Spinal cord (tissue), 10 donors: ENCODE data around the gene PPFIBP1. TPM values are rescaled to one million over a fixed set of nuclear protein-coding genes. Genes with fewer than 3 reads are reported as not detected.
"Not testable (repeated sequence)": the region's sequence is repeated elsewhere in the genome, so short reads cannot be mapped to it uniquely, and the experiment has no call there.

Experiments used
- DNase-seq, 6 donors: peaks; one replicate each; pipeline versions ENCODE4 v3.0.0 to v3.0.0-alpha.2; 2013 to 2015; ENCODE audit warnings: low spot score in 6 of 6, low read depth in 4 of 6
- H3K27ac ChIP-seq: one replicate; pipeline ENCODE4 v1.5.1; 2013; ENCODE audit warnings: low read depth, low read length, control low read depth
- H3K27me3 ChIP-seq: one replicate; pipeline ENCODE4 v1.6.1; 2013; ENCODE audit warnings: low read length; ENCODE audit not compliant: control insufficient read depth, insufficient read depth
- H3K36me3 ChIP-seq: one replicate; pipeline ENCODE4 v1.6.1; 2013; ENCODE audit warnings: low read length; ENCODE audit not compliant: control insufficient read depth, insufficient read depth
- H3K4me1 ChIP-seq: one replicate; pipeline ENCODE4 v1.6.1; 2013; ENCODE audit warnings: low read length; ENCODE audit not compliant: control insufficient read depth, insufficient read depth
- H3K4me3 ChIP-seq: one replicate; pipeline ENCODE4 v1.5.1; 2013; ENCODE audit warnings: low read depth, low read length, control low read depth
- H3K9me3 ChIP-seq: one replicate; pipeline ENCODE4 v1.6.1; 2013; ENCODE audit warnings: low read length; ENCODE audit not compliant: control insufficient read depth, insufficient read depth
- WGBS: methylation state at CpG from one replicate; pipeline ENCODE4 v1.1.5; 2013; ENCODE audit warnings: missing lambda C conversion rate; ENCODE audit not compliant: insufficient coverage; 5-methylcytosine and 5-hydroxymethylcytosine counted together
- polyA plus RNA-seq, 2 donors: library from polyadenylated mRNA; unstranded; fragments of 120-200 nt; gene quantifications; one replicate each; pipeline ENCODE4 v1.2.1, GENCODE V29; 2013; ENCODE audit not compliant: insufficient read length in 2 of 2
- total RNA-seq, 2 donors: library from RNA; depleted of rRNA in 1 of 2; stranded (reverse); fragments of 120-200 nt in 1 of 2; fragments of >200 nt in 1 of 2; gene quantifications; one replicate each; pipeline versions ENCODE4 v1.2.3 to v1.2.4, GENCODE V29; 2013 to 2014
- donor health status: healthy.

PPFIBP1 gene
- total and polyA plus RNA-seq, 4 donors, result 30.2 to 246 (median 83.7) TPM

DNA sequence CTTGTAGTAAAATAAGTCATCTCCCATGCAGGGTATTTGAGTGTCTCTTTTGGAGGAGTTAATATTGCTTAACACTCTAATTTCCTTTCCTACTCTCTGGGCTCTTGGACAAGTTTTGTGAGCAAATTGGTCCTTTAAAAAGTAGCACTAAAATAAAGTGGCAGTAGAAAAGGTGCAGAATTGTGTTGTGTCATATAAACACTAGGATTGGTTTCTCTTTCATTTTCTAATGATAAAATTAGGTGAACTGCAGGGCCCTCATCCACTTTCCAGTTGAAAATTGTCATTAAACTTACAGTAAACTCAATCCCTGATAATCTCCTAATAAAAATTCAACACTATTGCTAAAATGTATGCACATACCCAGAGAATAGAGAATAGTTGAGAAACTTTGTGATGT lies 129.7 kb downstream of the PPFIBP1 start:
- Histone ChIP-seq H3K4me1 (no peaks in the 10 kb centered on the region), H3K27me3 (no peaks in the 10 kb centered on the region), H3K36me3 (no peaks in the 10 kb centered on the region), H3K4me3 (no peak overlapping the region), H3K27ac (no peak overlapping the region), H3K9me3 (no peaks in the 10 kb centered on the region)
- no peak for DNase-seq

DNA sequence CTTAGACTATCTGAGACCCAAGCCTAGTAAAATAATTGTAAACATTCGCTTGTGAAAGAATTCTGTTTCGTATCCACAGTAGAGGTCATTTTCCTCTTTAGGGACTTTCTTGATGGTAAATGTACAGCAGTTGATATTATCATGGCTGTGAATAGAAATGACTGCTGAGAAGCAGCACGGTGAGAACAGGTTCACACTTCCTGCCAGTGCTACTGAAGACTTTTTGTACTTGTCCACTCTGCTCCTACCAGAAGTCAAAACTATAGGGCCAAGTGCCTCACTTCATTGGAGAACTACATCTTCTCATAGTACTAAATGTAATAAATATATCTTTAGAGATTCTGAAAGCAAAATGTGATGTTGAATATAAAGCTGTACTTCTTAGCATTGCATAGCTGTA lies 131.5 kb downstream of the PPFIBP1 start:
- H3K4me3 ChIP-seq, H3K27me3 ChIP-seq, H3K27ac ChIP-seq, H3K9me3 ChIP-seq, DNase-seq, H3K36me3 ChIP-seq, H3K4me1 ChIP-seq: not testable (repeated sequence)
- no CpG with 5 or more reads among the region's 3 CpGs for WGBS

DNA sequence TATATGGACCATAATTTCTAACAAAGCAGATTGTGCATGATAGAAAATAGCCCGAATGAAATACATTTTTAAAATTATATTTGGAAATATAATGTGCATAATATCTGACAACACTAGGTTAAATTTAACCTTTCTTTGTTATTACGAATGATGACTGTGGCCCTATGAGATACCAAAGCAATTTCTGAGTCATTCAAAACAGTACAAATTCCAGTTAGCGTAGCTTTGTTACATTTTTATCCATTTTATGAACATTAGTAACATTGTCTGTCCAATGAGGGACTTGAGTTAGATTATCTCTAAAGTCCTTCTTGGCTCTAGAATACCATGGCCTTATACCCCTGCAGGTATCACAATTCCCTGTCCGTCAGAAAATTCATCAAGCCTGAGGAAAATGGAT lies 133.3 kb downstream of the PPFIBP1 start:
- no peaks in the 10 kb centered on the region for H3K4me1 ChIP-seq
- no CpG with 5 or more reads among the region's 4 CpGs for WGBS

DNA sequence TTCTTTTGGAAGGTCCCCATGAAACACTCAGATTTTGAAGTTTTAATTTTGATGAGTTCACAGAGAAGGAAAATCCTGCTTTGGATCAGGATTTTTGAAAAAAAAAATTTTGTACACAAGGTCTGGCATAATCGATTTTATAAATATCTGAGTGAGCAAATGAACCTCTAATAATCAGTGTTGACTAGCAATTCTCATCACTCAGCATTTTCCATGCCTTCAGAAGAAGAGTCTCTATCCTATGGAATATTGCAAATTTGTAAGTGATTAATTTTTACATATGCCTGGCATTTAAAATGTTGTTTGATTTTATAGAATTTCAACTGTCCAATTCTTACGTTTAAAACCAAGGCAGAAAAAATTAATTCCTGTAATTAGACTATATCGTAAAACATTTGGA lies 141.7 kb downstream of the PPFIBP1 start:
- H3K36me3 ChIP-seq, result peaks cover 14% of the 10 kb centered on the region
- no peaks in the 10 kb centered on the region for H3K4me1 ChIP-seq
- no peak overlapping the region for H3K4me3 ChIP-seq
- H3K27ac ChIP-seq, result no peak overlapping the region
- no CpG with 5 or more reads among the region's 3 CpGs for WGBS
- no peaks in the 10 kb centered on the region for H3K27me3 ChIP-seq
- DNase-seq, result no peak
- H3K9me3 ChIP-seq, result no peaks in the 10 kb centered on the region

More for the DNA sequence above, 133.3 kb downstream of the PPFIBP1 start:
- Histone ChIP-seq H3K4me3 (no peak overlapping the region), H3K9me3 (no peaks in the 10 kb centered on the region), H3K36me3 (no peaks in the 10 kb centered on the region), H3K27me3 (no peaks in the 10 kb centered on the region), H3K27ac (no peak overlapping the region)
- no peak for DNase-seq

DNA sequence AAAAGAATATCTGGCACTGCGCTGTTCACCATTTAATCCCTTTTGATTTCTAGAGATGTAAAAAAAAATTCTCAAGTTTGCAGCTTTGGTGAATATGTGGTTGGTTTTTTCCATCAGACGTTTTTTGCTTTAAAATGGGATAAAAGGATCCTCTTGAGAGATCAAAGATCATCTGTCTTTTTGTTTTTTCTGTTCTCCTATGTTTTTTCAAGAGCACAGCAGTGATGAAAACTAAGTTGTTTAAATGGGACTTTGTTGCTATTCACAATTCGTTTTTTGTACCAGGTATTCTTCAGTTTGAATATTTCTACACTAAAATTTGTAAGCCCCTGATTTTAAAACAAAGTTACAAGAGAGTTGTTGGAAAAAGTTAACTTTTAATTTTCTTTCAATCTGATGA lies 142.5 kb downstream of the PPFIBP1 start:
- WGBS, result no CpG with 5 or more reads among the region's 3 CpGs
- Histone ChIP-seq H3K36me3 (peaks cover 14% of the 10 kb centered on the region), H3K4me3 (no peak overlapping the region), H3K27me3 (no peaks in the 10 kb centered on the region), H3K9me3 (no peaks in the 10 kb centered on the region), H3K27ac (no peak overlapping the region), H3K4me1 (no peaks in the 10 kb centered on the region)
- no peak for DNase-seq

DNA sequence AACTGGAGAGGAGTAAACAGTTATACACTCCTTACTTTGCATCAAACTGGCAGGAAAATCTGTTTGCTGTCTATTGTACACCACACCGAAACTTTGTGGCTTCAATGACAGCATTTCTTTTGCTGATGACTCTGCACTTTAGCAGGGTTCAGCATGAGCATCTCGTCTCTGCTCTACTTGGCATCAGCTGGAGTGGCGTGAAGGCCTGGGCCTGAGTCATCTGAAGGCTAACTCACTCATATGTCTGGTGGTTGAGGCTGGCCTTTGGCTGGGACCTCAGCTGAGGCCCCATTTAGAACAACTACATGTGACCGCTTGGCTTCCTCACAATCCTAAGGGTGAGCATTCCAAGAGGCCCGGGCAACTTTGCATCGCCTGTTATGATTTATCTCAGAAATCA lies 143.5 kb downstream of the PPFIBP1 start:
- DNase-seq, result no peak
- no peaks in the 10 kb centered on the region for H3K27me3 ChIP-seq
- 92% methylated on average over 6 of the region's 6 CpGs for WGBS

DNA sequence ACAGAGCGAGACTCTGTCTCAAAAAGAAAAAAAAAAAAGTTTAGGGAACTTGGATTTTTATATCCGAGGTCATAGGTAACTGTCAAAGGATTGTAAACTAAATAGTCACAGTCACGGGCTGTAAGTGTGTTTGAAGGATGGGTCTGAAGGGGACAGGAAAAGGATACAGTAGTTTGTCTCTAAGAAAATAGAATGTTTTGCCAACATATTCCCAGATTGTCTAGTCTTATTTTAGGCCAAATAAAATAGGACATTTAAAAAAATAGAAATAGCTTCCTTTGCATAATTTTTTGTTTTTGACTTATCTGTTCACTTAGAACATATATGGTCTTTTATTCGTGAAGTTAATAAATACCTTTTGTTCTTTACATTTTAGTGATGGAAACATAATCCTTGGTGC lies 148.0 kb downstream of the PPFIBP1 start:
- no CpG with 5 or more reads among the region's 4 CpGs for WGBS
- H3K27ac ChIP-seq, result no peak overlapping the region
- H3K9me3 ChIP-seq, result no peaks in the 10 kb centered on the region
- H3K4me1 ChIP-seq, result no peaks in the 10 kb centered on the region
- H3K4me3 ChIP-seq, result no peak overlapping the region
- peaks cover 5% of the 10 kb centered on the region for H3K36me3 ChIP-seq
- H3K27me3 ChIP-seq, result no peaks in the 10 kb centered on the region
- no peak for DNase-seq

More for the DNA sequence above, 143.5 kb downstream of the PPFIBP1 start:
- peaks cover 14% of the 10 kb centered on the region for H3K36me3 ChIP-seq
- H3K9me3 ChIP-seq, result no peaks in the 10 kb centered on the region
- no peaks in the 10 kb centered on the region for H3K4me1 ChIP-seq
- H3K27ac ChIP-seq, result no peak overlapping the region
- no peak overlapping the region for H3K4me3 ChIP-seq

DNA sequence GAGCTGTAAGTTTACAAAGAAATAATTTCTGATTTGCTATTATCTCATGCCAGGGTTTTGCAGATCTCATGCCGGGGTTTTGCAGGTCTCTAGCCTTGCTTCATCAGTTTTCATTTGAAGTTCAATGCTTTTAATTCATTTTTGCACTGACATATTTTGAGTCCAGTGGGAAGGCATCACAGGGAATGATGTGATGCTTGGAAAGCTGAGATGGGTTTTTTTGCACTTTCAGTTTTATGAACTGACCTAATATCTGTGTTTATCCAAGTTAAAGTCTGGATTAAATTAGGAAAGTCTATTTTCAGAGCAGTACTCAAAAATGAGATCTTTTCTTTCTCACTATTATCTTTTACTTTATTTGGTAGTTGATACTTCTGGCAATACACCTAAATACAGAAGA lies 148.6 kb downstream of the PPFIBP1 start:
- Histone ChIP-seq H3K27ac (no peak overlapping the region), H3K27me3 (no peaks in the 10 kb centered on the region), H3K4me3 (no peak overlapping the region), H3K9me3 (no peaks in the 10 kb centered on the region), H3K4me1 (no peaks in the 10 kb centered on the region), H3K36me3 (peaks cover 3% of the 10 kb centered on the region)
- 75% methylated on average over 1 of the region's 1 CpG for WGBS
- peak in 1 of 6 donors; percentile 8 for DNase-seq

DNA sequence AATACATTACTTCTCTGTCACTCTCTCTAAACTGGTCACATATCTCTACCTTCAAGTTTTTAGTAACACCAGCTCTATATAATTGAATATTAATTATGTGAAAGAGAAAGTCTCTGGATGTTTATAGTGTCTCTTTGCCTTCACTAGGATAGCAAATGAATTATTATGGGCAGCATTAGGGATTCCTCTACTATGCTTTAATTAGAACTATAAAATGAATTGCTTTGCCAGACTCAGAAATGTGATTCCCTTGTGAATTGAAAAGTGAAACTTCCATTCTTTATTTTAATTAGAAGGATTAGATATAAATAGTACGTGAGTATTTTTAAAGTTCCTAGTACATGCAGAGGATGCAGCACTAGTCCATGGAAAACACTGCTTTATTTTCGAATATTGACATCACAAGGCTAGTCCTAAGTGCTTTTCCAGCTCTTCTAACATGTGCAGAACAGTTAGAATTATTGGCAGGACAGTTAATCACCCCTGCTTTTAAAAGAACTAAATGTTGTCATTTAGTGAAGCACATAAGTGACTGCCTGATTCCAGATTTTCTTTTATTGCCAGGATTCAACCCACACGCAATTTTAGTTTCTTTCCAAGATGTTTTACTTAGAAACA lies 149.2 kb downstream of the PPFIBP1 start:
- WGBS, result no CpG with 5 or more reads among the region's 3 CpGs
- no peak overlapping the region for H3K27ac ChIP-seq
- no peaks in the 10 kb centered on the region for H3K36me3 ChIP-seq
- H3K4me1 ChIP-seq, result no peaks in the 10 kb centered on the region
- no peak overlapping the region for H3K4me3 ChIP-seq
- H3K9me3 ChIP-seq, result no peaks in the 10 kb centered on the region
- no peaks in the 10 kb centered on the region for H3K27me3 ChIP-seq
- DNase-seq, result peak in 1 of 6 donors; percentile 7

DNA sequence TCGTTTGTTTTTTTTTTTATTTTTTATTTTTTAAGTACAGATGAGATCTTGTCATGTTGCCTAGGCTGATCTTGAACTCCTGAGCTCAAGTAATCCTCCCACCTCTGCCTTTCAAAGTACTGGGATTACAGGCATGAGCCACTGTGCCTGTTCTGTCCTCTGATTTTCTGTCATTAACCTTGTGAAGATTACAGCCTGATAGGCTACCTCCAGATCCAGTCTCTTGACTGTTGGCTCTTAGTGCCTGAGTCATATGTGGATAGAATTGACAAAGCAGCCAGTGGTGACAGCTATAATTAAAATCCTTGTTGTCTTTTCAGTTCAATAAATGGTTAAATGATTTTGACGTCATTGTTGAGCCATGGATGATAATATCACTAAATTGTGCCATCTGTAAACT lies 151.0 kb downstream of the PPFIBP1 start:
- no CpG with 5 or more reads among the region's 2 CpGs for WGBS
- H3K27me3 ChIP-seq, result no peaks in the 10 kb centered on the region

More for the DNA sequence above, 151.0 kb downstream of the PPFIBP1 start:
- Histone ChIP-seq H3K27ac (no peak overlapping the region), H3K9me3 (no peaks in the 10 kb centered on the region), H3K36me3 (no peaks in the 10 kb centered on the region), H3K4me3 (no peak overlapping the region), H3K4me1 (no peaks in the 10 kb centered on the region)
- no peak for DNase-seq
